NCI-H2227 (cell line): ENCODE results near the gene SPDYE6.
"Not testable (repeated sequence)": the region's sequence is repeated elsewhere in the genome, so short reads cannot be mapped to it uniquely, and the experiment has no call there.

Source experiments
- DNase-seq: peaks from one replicate; lab custom pipeline; 2025; ENCODE audit not compliant: unreplicated experiment; lab: John Stamatoyannopoulos, UW

Gene SPDYE6

GRCh38 chr7:102318482-102318971, 37.7 kb downstream of the SPDYE6 start:
- DNase-seq = no peak

- DNase-seq = no peak
Observed at GRCh38 chr7:102317231-102318059, 38.8 kb downstream of the SPDYE6 start.

- no peak for DNase-seq
Observed at GRCh38 chr7:102313997-102314780, 42.1 kb downstream of the SPDYE6 start.

GRCh38 chr7:102312317-102312716, 43.9 kb downstream of the SPDYE6 start:
- no peak for DNase-seq

- DNase-seq = no peak
Observed at GRCh38 chr7:102310414-102310815, 45.8 kb downstream of the SPDYE6 start.

- DNase-seq = peak; percentile 54
Observed at GRCh38 chr7:102306916-102307677, 49.1 kb downstream of the SPDYE6 start.

GRCh38 chr7:102305414-102306268, 50.6 kb downstream of the SPDYE6 start:
- DNase-seq = no peak

GRCh38 chr7:102304668-102305067, 51.6 kb downstream of the SPDYE6 start:
- DNase-seq = no peak

GRCh38 chr7:102303669-102304422, 52.4 kb downstream of the SPDYE6 start:
- DNase-seq = peak; percentile 53

GRCh38 chr7:102302025-102302424, 54.2 kb downstream of the SPDYE6 start:
- DNase-seq = no peak

- DNase-seq = not testable (repeated sequence)
Observed at GRCh38 chr7:102301367-102301766, 54.9 kb downstream of the SPDYE6 start.

- no peak for DNase-seq
Observed at GRCh38 chr7:102300643-102301221, 55.5 kb downstream of the SPDYE6 start.

- no peak for DNase-seq
Observed at GRCh38 chr7:102297487-102298218, 58.6 kb downstream of the SPDYE6 start.

GRCh38 chr7:102296514-102296913, 59.7 kb downstream of the SPDYE6 start:
- no peak for DNase-seq

- no peak for DNase-seq
Observed at GRCh38 chr7:102296179-102296438, 60.1 kb downstream of the SPDYE6 start.
